ENCODE data around the gene NANS. TPM values are rescaled to one million over a fixed set of nuclear protein-coding genes. Genes with fewer than 3 reads are reported as not detected.

NANS gene
- total RNA-seq, 1 experiment from 2014 or later, result 40.4 TPM

DNA sequence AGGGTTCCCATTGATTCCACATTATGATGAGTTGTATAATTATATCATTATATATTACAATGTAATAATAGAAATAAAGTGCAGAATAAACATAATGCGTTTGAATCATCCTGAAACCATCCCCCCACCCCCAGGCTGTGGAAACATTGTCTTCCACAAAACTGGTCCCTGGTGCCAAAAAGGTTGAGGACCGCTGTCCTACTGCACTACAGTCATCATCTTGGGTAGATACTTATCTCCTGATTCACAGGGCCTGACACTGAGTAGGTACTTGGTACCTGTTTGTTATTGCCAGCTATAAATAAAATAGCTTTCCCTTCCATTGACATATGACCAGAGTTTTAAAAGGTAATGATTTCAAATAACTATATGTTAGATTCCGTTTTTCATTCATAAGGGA is 47.8 kb upstream of the NANS start:
- Mint-ChIP-seq H3K27me3 (ENCODE audit: low read depth) (no peaks in the 10 kb centered on the region), H3K36me3 (ENCODE audit: insufficient read depth in 1 of 3, low read depth in 3 of 3) (peaks cover 13 to 85% (median 53%) of the 10 kb centered on the region in 3 experiments; a peak in 6 of 7 replicates)

More for the DNA sequence above, 47.8 kb upstream of the NANS start:
- H3K9me3 Mint-ChIP-seq, result no peaks in the 10 kb centered on the region
- no peak overlapping the region for H3K27ac ChIP-seq (ENCODE audit: insufficient read length, low read depth, low read length)
- DNase-seq, result no peak
- no peak overlapping the region for H3K18ac ChIP-seq (ENCODE audit: insufficient read length, low read depth, low read length)
- no peak overlapping the region for H2AK5ac ChIP-seq (ENCODE audit: insufficient read length, low read length)
- H3K27ac Mint-ChIP-seq, result no peak overlapping the region
- H3K4me3 Mint-ChIP-seq, result no peak overlapping the region
- H3K4me1 ChIP-seq (ENCODE audit: insufficient read depth, low read length), result no peaks in the 10 kb centered on the region
- no peak overlapping the region for H3K4ac ChIP-seq (ENCODE audit: low read depth, low read length)
- no peak overlapping the region for H4K5ac ChIP-seq (ENCODE audit: insufficient read length, low read depth, low read length)
- no peak overlapping the region for H2BK120ac ChIP-seq (ENCODE audit: low read depth, low read length, poor library complexity, severe bottlenecking)
- no peak overlapping the region for H2BK12ac ChIP-seq (ENCODE audit: insufficient read length, low read depth, low read length)
- no peaks in the 10 kb centered on the region for H3K79me1 ChIP-seq (ENCODE audit: insufficient read depth, low read depth, low read length, poor library complexity, severe bottlenecking)
- H3K56ac ChIP-seq (ENCODE audit: insufficient read length, low read depth, low read length), result no peak overlapping the region
- H3K9me3 ChIP-seq (ENCODE audit: control insufficient read depth, low read depth, low read length), result no peaks in the 10 kb centered on the region
- no peak overlapping the region for H3T11ph ChIP-seq (ENCODE audit: low read length)
- no peaks in the 10 kb centered on the region for H3K4me1 Mint-ChIP-seq
- TF ChIP-seq, protein P1, sequence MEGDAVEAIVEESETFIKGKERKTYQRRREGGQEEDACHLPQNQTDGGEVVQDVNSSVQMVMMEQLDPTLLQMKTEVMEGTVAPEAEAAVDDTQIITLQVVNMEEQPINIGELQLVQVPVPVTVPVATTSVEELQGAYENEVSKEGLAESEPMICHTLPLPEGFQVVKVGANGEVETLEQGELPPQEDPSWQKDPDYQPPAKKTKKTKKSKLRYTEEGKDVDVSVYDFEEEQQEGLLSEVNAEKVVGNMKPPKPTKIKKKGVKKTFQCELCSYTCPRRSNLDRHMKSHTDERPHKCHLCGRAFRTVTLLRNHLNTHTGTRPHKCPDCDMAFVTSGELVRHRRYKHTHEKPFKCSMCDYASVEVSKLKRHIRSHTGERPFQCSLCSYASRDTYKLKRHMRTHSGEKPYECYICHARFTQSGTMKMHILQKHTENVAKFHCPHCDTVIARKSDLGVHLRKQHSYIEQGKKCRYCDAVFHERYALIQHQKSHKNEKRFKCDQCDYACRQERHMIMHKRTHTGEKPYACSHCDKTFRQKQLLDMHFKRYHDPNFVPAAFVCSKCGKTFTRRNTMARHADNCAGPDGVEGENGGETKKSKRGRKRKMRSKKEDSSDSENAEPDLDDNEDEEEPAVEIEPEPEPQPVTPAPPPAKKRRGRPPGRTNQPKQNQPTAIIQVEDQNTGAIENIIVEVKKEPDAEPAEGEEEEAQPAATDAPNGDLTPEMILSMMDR (conservative IDR thresholded peaks at IDR 0.05), result no peak
- H3K79me2 ChIP-seq (ENCODE audit: insufficient read depth, low read length), result no peaks in the 10 kb centered on the region
- H4K8ac ChIP-seq (replicated peaks; ENCODE audit: insufficient read length, low read depth, low read length), result no peak overlapping the region
- no peaks in the 10 kb centered on the region for H3K27me3 ChIP-seq (ENCODE audit: insufficient read depth, low read length)
- H4K20me1 ChIP-seq (ENCODE audit: control insufficient read depth, insufficient read depth, insufficient read length), result no peaks in the 10 kb centered on the region
- no peak overlapping the region for H3K23ac ChIP-seq (ENCODE audit: insufficient read length, low read depth, low read length)
- H3K9ac ChIP-seq (ENCODE audit: extremely low read depth, insufficient read length, low read length), result no peak overlapping the region
- H3K23me2 ChIP-seq (ENCODE audit: insufficient read length, low read depth, low read length, poor library complexity, severe bottlenecking), result no peaks in the 10 kb centered on the region
- WGBS (ENCODE audit: extremely low coverage, insufficient read length, low lambda C conversion rate), result no CpG with 5 or more reads among the region's 3 CpGs
- no peak overlapping the region for H3K4me2 ChIP-seq (ENCODE audit: insufficient read depth, insufficient read length, low read length)
- no peak overlapping the region for H3K14ac ChIP-seq (ENCODE audit: insufficient read depth, low read length)
- no peak overlapping the region for H2AFZ ChIP-seq (ENCODE audit: low read length)
- H2BK15ac ChIP-seq (ENCODE audit: low read depth, low read length), result no peak overlapping the region
- H2BK5ac ChIP-seq (ENCODE audit: insufficient read length, low read length), result no peak overlapping the region
- H2BK20ac ChIP-seq (ENCODE audit: low read depth, low read length, poor library complexity, severe bottlenecking), result no peak overlapping the region
- no peak overlapping the region for H4K91ac ChIP-seq (ENCODE audit: insufficient read length, low read depth, low read length)
